HG03575 (cell line): ENCODE data around the gene NUP42.
"Not testable (repeated sequence)": the region's sequence is repeated elsewhere in the genome, so short reads cannot be mapped to it uniquely, and the experiment has no call there.

ENCODE experiments used
- ATAC-seq: cut with Tn5 transposase; IDR thresholded peaks from one replicate; pipeline ENCODE4 v1.9.1; 2021; ENCODE audit not compliant: unreplicated experiment, insufficient number of reproducible peaks, low FRiP score; ENCODE audit errors: extremely low read depth

The NUP42 gene

DNA sequence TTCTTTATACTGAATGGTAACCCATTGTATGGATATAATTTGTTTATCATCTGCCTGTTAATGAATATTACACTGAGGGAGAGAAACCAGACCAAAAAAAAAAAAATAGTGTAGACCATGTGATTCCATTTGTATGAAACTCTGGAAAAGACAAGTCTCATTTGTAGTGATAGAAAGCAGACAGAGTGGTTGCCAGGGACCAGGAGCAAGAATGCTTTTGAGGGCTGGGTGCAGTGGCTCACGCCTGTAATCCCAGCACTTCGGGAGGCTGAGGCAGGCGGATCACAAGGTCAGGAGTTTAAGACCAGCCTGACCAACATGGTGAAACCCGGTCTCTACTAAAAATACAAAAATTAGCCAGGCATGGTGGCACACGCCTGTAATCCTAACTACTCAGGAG lies 15.9 kb downstream of the NUP42 start:
- ATAC-seq, result not testable (repeated sequence)

DNA sequence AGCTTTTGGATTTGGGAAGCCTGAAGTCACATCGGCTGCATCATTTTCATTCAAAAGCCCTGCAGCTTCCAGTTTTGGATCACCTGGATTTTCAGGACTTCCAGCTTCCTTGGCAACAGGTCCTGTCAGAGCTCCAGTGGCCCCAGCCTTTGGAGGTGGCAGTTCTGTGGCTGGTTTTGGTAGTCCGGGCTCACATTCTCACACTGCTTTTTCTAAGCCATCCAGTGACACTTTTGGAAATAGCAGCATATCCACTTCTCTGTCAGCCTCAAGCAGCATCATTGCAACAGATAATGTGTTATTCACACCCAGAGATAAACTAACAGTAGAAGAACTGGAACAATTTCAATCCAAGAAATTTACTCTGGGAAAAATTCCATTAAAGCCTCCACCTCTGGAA lies 18.5 kb downstream of the NUP42 start:
- ATAC-seq, result no peak

DNA sequence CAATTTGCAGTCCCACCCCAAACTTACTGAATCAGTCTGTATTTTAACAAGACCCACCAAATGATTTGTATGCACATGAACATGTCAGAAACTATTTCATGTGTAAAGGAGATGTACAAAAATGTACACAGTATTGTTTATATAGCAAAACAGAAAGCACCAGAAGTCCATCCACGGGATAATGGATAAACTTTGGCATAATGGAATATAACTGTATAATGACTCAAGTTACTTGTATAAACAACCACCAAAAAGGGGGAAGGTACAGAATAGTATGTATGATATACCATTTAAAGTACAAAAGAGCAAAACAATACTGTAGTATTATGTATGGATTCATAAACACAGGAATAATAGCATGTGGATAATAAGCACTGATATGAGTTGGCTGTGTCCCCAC lies 22.4 kb downstream of the NUP42 start:
- no peak for ATAC-seq

- no peak for ATAC-seq
These were observed 23.7 kb downstream of the NUP42 start for GRCh38 chr7:23205577-23205908.

GRCh38 chr7:23205909-23206767 lies 24.3 kb downstream of the NUP42 start:
- ATAC-seq, result no peak

DNA sequence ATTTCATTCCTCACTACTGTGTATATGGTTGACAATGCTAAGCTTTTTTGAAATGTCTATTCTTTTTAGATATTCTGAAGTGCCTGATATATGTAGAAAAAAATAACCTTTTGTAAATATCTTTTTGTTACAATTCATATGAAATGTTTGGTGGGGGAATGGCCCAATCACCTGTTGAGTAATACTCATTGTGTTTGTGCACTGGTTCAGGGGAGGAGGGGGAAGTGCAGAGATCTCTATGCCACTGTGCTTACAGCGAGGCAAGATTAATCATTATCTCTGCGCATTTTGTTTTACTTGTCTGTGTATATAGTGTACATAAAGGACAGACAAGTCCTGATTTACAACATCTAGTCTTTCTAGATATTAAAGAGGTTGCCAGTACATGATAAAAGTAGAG lies 25.2 kb downstream of the NUP42 start:
- ATAC-seq, result no peak

DNA sequence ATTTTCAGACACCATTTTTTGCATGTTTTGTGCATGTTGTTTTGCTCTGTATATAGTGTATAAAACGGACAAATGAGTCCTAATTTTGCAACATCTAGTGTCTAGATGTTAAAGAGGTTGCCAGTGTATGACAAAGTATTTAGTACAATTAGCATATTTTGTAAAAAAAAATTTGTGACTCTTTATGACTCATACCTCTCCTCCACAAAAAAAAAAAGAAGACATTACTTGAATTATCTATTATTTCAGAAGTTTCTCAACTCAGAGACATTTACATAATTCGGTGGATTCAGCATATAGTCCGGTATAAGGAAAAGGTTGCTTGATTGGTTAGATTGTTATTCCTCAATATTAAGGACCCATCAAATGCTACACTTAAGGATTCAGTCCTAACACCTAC lies 26.0 kb downstream of the NUP42 start:
- ATAC-seq, result no peak

- ATAC-seq, result no peak
These were observed 26.5 kb downstream of the NUP42 start for GRCh38 chr7:23208316-23208715.

GRCh38 chr7:23210506-23210905 lies 28.7 kb downstream of the NUP42 start:
- ATAC-seq, result no peak

- no peak for ATAC-seq
These were observed 29.7 kb downstream of the NUP42 start for GRCh38 chr7:23211589-23211988.

GRCh38 chr7:23212395-23212794 lies 30.5 kb downstream of the NUP42 start:
- ATAC-seq, result no peak

DNA sequence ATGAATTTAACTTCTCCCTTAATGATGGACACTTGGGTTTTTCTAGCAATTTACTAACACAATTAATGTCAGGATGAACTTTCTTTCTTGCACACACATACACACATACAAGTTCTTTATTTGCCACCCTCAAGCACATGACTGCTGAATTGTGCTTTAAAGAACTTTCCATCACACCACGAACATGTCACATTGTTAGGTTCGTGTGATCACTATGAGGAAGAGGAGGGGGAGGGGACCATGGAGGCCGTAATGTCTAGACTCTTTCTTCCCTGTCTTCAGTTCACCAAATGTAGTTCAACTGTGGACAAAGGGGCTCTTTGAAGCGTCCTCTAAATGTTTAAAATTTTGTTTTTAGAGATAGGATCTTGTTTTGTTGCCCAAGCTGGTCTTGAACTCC lies 31.0 kb downstream of the NUP42 start:
- ATAC-seq, result no peak

DNA sequence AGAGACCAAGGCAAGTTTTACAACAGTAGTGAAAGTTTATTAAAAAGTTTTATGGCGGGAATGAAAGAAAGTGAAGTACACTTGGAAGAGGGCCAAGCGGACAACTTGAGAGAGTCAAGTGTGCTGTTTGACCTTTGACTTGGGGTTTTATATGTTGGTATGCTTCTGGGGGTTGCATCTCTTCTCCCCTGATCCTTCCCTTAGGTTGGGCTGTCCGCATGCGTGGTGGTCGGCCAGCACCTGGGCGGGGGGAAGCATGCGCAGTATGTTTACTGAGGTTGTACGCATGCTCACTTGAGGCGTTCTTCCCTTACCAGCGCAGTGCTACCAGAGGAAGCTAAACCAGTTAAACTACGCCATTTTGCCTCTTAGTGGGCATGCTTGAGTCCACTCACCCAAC lies 31.9 kb downstream of the NUP42 start:
- ATAC-seq, result no peak

DNA sequence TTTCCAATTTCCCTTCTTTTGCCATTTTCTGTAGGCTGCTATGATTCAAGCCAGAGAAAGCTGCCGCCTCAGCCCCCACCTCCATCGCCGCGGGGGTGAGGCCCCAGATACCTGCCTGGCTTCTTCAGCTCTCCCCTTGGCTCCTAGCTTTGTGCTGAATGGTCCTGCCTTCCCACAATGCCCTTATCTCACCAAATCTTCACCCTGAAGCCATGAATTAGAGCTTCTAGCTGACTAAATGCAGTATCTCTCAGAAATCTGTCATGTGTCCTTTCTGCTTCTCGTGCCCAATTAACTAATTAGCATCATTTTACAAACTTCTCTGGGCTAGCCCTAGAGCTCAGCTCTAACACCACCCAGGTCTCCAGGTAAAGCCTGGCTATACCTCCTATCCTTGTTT lies 32.6 kb downstream of the NUP42 start:
- ATAC-seq, result no peak

GRCh38 chr7:23214938-23215337 lies 33.1 kb downstream of the NUP42 start:
- no peak for ATAC-seq

DNA sequence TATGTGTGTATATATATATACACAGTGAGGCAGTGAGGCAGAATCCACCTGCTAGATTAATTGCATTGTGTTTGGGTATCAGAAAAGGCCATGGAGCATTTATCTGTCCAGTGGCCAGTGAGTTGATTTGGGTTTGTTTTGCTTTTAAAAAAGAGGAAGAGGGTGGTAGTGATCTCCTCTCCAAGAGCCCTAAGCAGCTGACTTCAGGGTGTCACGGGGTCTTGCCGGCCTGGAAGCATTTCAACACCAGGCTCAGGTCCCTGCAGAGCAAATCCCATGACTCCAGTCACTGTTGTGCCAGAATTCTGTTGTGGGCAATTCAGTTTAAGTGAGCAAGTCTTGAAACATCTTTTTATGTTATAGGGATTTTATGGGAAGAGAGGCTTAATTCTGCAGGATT lies 34.2 kb downstream of the NUP42 start:
- ATAC-seq, result no peak

GRCh38 chr7:23218196-23218595 lies 36.3 kb downstream of the NUP42 start:
- no peak for ATAC-seq

- no peak for ATAC-seq
These were observed 39.0 kb downstream of the NUP42 start for GRCh38 chr7:23220690-23221305.

GRCh38 chr7:23222439-23223030 lies 40.7 kb downstream of the NUP42 start:
- no peak for ATAC-seq

DNA sequence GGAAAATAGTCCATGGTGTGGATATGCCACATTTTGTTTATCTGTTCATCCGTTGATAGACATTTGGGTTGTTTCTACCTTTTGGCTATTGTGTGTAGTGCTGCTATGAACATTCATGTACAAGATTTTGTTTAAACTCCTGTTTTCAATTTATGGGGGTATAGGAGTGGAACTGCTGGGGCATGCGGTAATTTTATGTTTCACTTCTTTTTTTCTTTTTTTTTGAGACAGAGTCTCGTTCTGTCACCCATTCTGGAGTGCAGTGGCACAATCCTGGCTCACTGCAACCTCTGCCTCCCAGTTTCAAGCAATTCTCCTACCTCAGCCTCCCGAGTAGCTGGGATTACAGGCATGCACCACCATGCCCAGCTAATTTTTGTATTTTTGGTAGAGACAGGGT lies 42.5 kb downstream of the NUP42 start:
- not testable (repeated sequence) for ATAC-seq
